ENCODE results near the gene XPO6. TPM values are rescaled to one million over a fixed set of nuclear protein-coding genes. Genes with fewer than 3 reads are reported as not detected.

Gene XPO6
- total RNA-seq, 2 donors from 2014 or later, result 89.5 to 94.4 TPM

- no peaks in the 10 kb centered on the region for H3K27me3 ChIP-seq (replicated peaks; ENCODE audit: insufficient read depth)
- TF ChIP-seq CTCF (IDR thresholded peaks at IDR 0.05), result no peak
- no peaks in the 10 kb centered on the region for H3K9me3 ChIP-seq
- DNase-seq (ENCODE audit: low spot score), result no peak
- ATAC-seq (ENCODE audit: insufficient number of reproducible peaks, low FRiP score, low read depth), result no peak
- H3K36me3 ChIP-seq, result peaks cover 38% of the 10 kb centered on the region
- no peak overlapping the region for H3K4me3 ChIP-seq
- H3K27ac ChIP-seq, result no peak overlapping the region
- peaks cover 0 to 15% of the 10 kb centered on the region in 2 donors for H3K4me1 ChIP-seq (ENCODE audit: control insufficient read depth in 1 of 2, low read depth in 2 of 2)
Observed at GRCh38 chr16:28126684-28127620, 84.8 kb downstream of the XPO6 start.

- TF ChIP-seq CTCF (IDR thresholded peaks at IDR 0.05), result no peak
- H3K9me3 ChIP-seq, result no peaks in the 10 kb centered on the region
- no peak for ATAC-seq (ENCODE audit: insufficient number of reproducible peaks, low FRiP score, low read depth)
- no peaks in the 10 kb centered on the region for H3K27me3 ChIP-seq (replicated peaks; ENCODE audit: insufficient read depth)
- peaks cover 43% of the 10 kb centered on the region for H3K36me3 ChIP-seq
- peaks cover 0 to 7% of the 10 kb centered on the region in 2 donors for H3K4me1 ChIP-seq (ENCODE audit: control insufficient read depth in 1 of 2, low read depth in 2 of 2)
- DNase-seq (ENCODE audit: low spot score), result no peak
- no peak overlapping the region for H3K27ac ChIP-seq
- no peak overlapping the region for H3K4me3 ChIP-seq
Observed at GRCh38 chr16:28125592-28125991, 86.2 kb downstream of the XPO6 start.

GRCh38 chr16:28121527-28121926 is 90.2 kb downstream of the XPO6 start:
- Histone ChIP-seq H3K27ac (no peak overlapping the region), H3K9me3 (no peaks in the 10 kb centered on the region), H3K4me3 (no peak overlapping the region), H3K4me1 (ENCODE audit: control insufficient read depth in 1 of 2, low read depth in 2 of 2) (no peaks in the 10 kb centered on the region), H3K36me3 (peaks cover 30% of the 10 kb centered on the region), H3K27me3 (replicated peaks; ENCODE audit: insufficient read depth) (no peaks in the 10 kb centered on the region)
- no peak for ATAC-seq (ENCODE audit: insufficient number of reproducible peaks, low FRiP score, low read depth)
- DNase-seq (ENCODE audit: low spot score), result no peak
- no peak for TF ChIP-seq CTCF (IDR thresholded peaks at IDR 0.05)

- ATAC-seq (ENCODE audit: insufficient number of reproducible peaks, low FRiP score, low read depth), result no peak
- no peak for DNase-seq (ENCODE audit: low spot score)
- peaks cover 34% of the 10 kb centered on the region for H3K36me3 ChIP-seq
- H3K4me3 ChIP-seq, result no peak overlapping the region
- TF ChIP-seq CTCF (IDR thresholded peaks at IDR 0.05), result no peak
- no peak overlapping the region for H3K27ac ChIP-seq
- H3K4me1 ChIP-seq (ENCODE audit: control insufficient read depth in 1 of 2, low read depth in 2 of 2), result no peaks in the 10 kb centered on the region
- H3K27me3 ChIP-seq (replicated peaks; ENCODE audit: insufficient read depth), result no peaks in the 10 kb centered on the region
- H3K9me3 ChIP-seq, result no peaks in the 10 kb centered on the region
Observed at GRCh38 chr16:28120754-28121153, 91.0 kb downstream of the XPO6 start.

GRCh38 chr16:28118637-28119036 is 93.1 kb downstream of the XPO6 start:
- ATAC-seq (ENCODE audit: insufficient number of reproducible peaks, low FRiP score, low read depth), result no peak
- Histone ChIP-seq H3K27ac (no peak overlapping the region), H3K27me3 (replicated peaks; ENCODE audit: insufficient read depth) (no peaks in the 10 kb centered on the region), H3K9me3 (no peaks in the 10 kb centered on the region), H3K4me1 (ENCODE audit: control insufficient read depth in 1 of 2, low read depth in 2 of 2) (no peaks in the 10 kb centered on the region), H3K36me3 (peaks cover 21% of the 10 kb centered on the region), H3K4me3 (no peak overlapping the region)
- no peak for TF ChIP-seq CTCF (IDR thresholded peaks at IDR 0.05)
- no peak for DNase-seq (ENCODE audit: low spot score)

All from thoracic aorta (tissue), 2 donors.